GM18511 (cell line): Measurements from ENCODE around the gene FANCG.

Experiments used
- ATAC-seq: cut with Tn5 transposase; IDR thresholded peaks from one replicate; pipeline ENCODE4 v1.9.1; 2021; ENCODE audit warnings: mild to moderate bottlenecking, moderate library complexity; ENCODE audit not compliant: unreplicated experiment

Gene FANCG

GRCh38 chr9:35104586-35104985 lies 24.8 kb upstream of the FANCG start:
- ATAC-seq = no peak

DNA sequence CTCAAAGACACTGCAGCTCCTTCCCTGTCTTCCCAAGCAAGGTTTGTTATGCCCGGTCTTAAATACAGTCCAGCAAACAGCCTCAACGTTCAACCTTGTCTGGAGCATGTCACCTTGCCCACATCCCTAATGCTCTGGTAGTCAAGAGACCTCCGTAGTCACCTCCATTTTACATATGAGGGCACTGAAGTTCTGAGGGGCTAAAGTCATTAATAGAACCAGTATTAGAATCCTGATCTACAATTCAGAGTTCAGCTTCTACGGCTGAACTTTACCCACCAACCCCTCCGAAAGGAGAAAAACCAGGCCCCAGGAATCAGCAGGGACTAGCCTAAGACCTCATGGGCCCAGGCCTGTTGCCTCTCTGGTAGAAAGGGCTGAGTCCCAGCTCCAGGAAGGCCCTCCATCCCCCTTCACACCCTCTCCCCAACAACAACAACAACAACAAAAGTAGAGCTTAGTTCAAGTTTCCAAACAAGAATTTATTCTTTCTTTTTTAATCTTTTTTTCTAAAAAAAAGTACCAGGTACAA lies 24.0 kb upstream of the FANCG start:
- no peak for ATAC-seq

- ATAC-seq = peak; percentile 100
Measured at GRCh38 chr9:35102769-35103659, 23.3 kb upstream of the FANCG start, which contains the start of gene STOML2. TSS of gene STOML2 (minus strand) at chr9:35103131. CDS start at chr9:35103094, 37 bp downstream.

GRCh38 chr9:35102465-35102768 lies 22.7 kb upstream of the FANCG start:
- peak; percentile 11 for ATAC-seq

DNA sequence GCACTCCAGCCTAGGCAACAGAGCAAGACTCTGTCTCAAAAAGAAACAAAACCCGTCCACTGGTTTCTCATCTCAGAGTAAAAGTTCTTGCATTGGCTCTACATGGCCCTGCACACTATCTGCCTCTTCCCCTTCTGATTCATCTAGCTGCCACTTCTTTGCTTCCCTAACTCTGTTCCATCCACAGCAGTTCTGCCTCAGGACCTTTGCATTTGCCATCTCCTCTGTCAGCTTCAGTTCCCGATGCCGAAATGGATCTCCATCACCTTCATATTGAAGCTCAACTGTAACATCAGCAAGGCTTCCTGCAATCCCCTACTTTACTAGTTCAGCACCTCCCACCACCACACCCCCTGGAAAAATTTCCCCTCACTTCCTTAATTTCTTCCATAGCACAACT lies 17.8 kb upstream of the FANCG start:
- ATAC-seq = no peak

GRCh38 chr9:35096035-35096849 lies 16.5 kb upstream of the FANCG start, which contains the start of gene PIGO:
TSS of gene PIGO (minus strand) at chr9:35096591. CDS start at chr9:35095565, 1,026 bp downstream.
- peak; percentile 92 for ATAC-seq

DNA sequence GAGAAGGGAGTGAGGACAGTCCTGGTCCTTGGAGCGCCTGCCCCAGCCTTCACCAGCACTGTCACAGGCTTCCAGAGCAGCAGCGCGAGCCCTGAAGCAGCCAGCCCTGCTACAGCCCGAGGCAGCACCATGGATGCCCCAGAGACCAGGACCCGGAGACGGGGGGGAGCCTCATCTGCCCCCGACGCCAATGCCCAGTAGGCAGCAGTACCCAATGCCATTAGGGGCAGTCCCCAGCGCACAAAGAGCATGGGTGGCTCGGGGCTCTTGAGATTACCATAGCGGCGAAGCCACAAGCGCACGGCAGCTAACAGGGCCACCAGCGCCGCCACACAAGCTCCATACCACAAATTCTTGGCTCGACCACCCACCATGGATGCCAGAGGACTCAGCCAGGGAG lies 11.8 kb upstream of the FANCG start:
- no peak for ATAC-seq

GRCh38 chr9:35089434-35089833 lies 9.7 kb upstream of the FANCG start:
- ATAC-seq = no peak

DNA sequence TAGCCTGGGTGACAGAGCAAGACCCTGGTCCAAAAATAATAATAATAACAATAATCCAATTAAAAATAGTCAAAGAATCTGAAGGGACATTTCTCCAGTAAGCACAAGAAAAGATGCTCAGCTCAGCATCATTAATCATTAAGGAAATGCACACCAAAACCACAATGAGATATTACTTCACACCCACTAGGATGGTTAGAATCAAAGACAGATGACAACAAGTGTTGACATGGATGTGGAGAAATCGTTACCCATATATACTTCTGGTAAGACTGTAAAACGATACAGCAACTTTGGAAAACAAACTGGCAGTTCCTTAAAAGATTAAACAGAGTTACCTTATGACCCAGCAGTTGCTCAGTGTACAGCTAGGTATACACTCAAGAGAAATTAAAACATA lies 5.3 kb upstream of the FANCG start:
- ATAC-seq = no peak

- no peak for ATAC-seq
Measured at GRCh38 chr9:35079041-35079425, 709 bp downstream of the FANCG start.

- no peak for ATAC-seq
Measured at GRCh38 chr9:35078066-35078465, 1.7 kb downstream of the FANCG start.

DNA sequence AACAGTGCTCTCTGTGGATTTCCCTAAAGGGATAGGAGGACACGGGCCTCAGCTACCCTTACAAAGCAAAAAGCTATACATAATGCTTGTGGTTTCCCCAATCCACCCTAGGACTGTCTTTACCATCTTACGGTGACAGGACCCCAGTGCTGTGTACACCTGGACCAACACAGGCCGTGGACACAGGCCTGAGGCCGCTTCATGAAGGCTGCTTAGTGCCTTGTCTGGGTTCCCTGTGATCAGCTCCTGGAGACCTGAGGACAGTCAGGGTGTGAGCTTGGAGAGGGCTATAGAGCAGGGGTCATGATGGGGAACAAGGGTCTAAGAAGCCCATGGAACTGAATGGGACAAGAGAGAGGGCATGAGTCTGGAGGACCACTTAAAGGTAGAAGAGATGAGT lies 2.9 kb downstream of the FANCG start:
- ATAC-seq = no peak

GRCh38 chr9:35075358-35075757 lies 4.4 kb downstream of the FANCG start:
- no peak for ATAC-seq

GRCh38 chr9:35074791-35075190 lies 5.0 kb downstream of the FANCG start:
- ATAC-seq = no peak

DNA sequence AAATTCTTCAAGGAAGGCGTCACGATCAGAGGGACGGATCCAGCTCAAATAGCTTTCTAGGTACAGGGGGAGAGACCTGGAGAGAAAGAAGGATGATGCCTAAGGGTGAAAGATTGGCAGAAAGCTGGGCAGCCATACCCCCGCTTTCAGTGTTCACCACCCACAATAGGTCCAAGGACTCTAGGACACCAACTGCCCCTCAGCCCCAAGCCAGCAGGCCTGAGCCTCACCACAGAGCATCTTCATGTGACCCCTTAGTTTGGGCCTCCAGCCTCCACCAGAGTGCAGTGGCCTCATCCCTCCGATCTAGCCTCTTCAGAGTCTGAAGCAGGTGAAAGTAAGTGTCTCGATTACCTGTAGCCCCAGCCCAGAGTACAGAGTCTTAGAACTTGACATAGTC lies 5.6 kb downstream of the FANCG start:
- no peak for ATAC-seq

DNA sequence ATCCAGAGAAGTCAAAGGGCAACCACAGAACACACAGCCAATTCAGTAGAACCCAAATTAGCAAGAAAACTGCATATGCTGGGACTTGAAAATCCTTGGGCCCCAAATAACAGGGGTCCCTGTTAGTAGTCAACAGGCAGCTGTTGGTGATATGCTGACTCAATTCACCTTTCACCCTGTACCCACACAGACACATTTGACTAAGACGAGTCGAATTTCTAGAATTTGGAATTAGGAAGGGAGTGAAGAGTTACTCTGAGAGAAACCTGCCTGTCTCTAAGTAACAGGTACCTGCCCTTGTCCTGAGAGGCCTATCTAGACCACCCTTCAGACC lies 6.5 kb downstream of the FANCG start:
- no peak for ATAC-seq

DNA sequence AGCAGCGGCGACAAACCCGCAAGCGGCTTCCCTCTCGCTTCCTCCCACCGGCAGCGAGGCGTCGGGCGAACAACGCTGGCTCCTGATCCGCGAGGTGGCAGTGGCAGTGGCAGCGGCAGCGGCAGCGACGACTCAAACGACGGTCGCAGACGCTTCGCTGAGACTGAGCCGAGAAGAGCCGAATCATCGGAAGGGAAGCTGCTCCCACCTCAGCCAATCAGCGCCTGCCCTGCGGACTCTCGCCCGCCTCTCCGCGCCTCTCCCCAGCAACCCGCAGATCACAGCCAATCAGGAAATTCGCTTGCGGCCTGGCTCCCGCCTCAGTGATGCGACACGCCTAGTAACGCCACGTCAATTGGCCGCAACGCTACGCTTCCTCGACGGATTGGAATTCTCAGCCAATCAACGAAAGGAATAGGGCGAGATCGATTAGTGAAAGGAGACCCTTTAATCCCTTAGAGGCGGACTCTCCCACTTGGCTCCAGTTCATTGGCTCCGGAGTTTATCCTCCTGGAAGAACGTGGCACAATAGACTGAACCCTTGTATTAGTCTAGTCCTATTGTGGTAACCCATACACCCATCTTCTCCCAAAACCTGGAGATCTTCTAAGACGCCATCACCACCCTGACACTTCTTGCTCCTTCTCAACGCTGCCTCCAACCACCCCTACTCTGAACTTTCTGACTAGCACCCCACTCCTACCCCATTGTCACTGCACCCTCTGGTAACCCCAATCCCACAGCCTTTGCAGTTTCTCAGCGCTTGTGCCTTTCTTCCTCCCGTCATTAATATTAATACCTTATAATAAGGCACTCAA lies 7.1 kb downstream of the FANCG start, which contains the start of gene VCP:
Gene VCP, minus strand, starts transcription at position 165 of the 818 bp plus-strand sequence. CDS start 272 bp downstream, outside the sequence.
- ATAC-seq = peak; percentile 92

GRCh38 chr9:35071814-35072460 lies 7.8 kb downstream of the FANCG start:
- peak; percentile 61 for ATAC-seq

DNA sequence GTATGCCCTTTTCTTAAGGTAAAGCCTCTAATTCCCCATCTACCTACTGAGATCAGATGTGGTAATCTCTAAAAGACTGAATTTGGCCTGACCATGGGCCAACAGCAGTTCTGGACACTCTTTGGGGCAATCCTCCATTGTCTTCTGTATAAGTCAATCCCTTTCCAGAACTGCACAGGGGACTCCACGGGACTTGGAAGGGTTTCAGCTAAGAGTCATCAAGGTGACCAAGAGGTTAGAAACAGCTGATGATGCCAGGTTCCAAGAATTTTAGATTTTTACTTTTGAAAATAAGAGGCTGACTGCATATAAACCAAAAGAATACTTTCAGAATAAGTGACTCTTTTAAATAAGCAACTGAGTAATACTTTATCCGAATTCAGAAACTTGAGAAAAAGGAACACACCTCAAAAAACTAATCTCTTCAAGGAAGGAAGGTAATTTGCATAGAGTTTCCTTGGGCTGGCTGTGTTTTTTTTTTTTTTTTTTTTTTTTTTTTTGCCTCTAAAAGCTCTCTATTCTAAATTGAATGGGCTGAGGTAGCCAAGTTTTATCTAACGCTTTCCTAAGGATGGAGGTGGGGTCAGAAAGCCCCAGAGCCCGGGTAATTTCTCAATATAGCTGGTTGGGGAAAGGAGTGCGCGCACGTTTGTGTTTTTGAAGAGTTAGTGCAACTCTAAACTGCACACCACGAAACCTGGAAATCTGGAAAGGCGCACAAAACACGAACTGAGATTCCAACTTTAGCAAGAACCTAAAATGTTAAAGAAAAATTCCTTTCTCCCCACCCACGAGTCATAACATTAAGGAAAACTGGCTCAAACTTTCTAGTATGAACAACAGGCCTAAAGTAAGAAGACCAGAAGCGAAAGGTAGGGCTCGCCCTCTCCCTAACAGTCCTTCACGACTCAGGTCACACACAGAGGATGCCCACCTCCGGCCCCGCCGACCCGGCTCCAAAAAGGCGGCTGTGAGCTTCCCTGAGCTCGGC lies 8.6 kb downstream of the FANCG start:
- no peak for ATAC-seq
